Ascending aorta (tissue), 2 donors: Measurements from ENCODE around the gene CFAP251. TPM values are rescaled to one million over a fixed set of nuclear protein-coding genes. Genes with fewer than 3 reads are reported as not detected.
"Not testable (repeated sequence)": the region's sequence is repeated elsewhere in the genome, so short reads cannot be mapped to it uniquely, and the experiment has no call there.

Source experiments
- DNase-seq, 2 donors: peaks; one replicate each; pipeline ENCODE4 v3.0.0-alpha.2; 2019; ENCODE audit warnings: low spot score in 2 of 2
- H3K27ac ChIP-seq, 2 donors: fragments of 200-600 bp; sonication (generic); one replicate each; pipeline ENCODE4 v1.5.1; 2016 to 2017; ENCODE audit warnings: mild to moderate bottlenecking in 1 of 2
- H3K27me3 ChIP-seq: fragments of 200-600 bp; sonication (generic); one replicate; pipeline ENCODE4 v1.5.1; 2017
- H3K36me3 ChIP-seq, 2 donors: fragments of 200-600 bp; sonication (generic); one replicate each; pipeline ENCODE4 v1.5.1; 2016
- H3K4me1 ChIP-seq, 2 donors: fragments of 200-600 bp; sonication (generic); one replicate each; pipeline ENCODE4 v1.5.1; 2016 to 2017; ENCODE audit warnings: mild to moderate bottlenecking in 1 of 2
- H3K4me3 ChIP-seq, 2 donors: fragments of 200-600 bp; sonication (generic); one replicate each; pipeline ENCODE4 v1.5.1; 2016 to 2017; ENCODE audit warnings: mild to moderate bottlenecking in 1 of 2
- H3K9me3 ChIP-seq, 2 donors: fragments of 200-600 bp; sonication (generic); one replicate each; pipeline ENCODE4 v1.5.1; 2016
- CTCF ChIP-seq, 3 experiments: fragments of 200-600 bp in 2 of 3; fragments of 450-650 bp in 1 of 3; sonication (generic) in 2 of 3; IDR thresholded peaks; one replicate each; pipeline ENCODE4 v1.5.1; 2016 to 2019; ENCODE audit warnings: antibody characterized with exemption in 3 of 3, mild to moderate bottlenecking in 1 of 3, moderate library complexity in 1 of 3
- intact Hi-C: fragments of 100-400 bp; cut with DNase I; formaldehyde crosslinking; loops from one replicate; pipeline ENCODE4 v1.15.1; 2023
- total RNA-seq: library from RNA; depleted of rRNA; stranded (reverse); fragments of >200 nt; gene quantifications from one replicate; pipeline ENCODE4 v1.1.0, GENCODE V29; 2016

Gene CFAP251
- total RNA-seq, 1 donor from 2014 or later, result 0.75 TPM

GRCh38 chr12:121875582-121875981 lies 42.8 kb upstream of the CFAP251 start:
- Histone ChIP-seq H3K27me3 (no peaks in the 10 kb centered on the region), H3K9me3 (no peaks in the 10 kb centered on the region), H3K4me3 (no peak overlapping the region), H3K36me3 (no peaks in the 10 kb centered on the region), H3K4me1 (no peaks in the 10 kb centered on the region), H3K27ac (no peak overlapping the region)
- TF ChIP-seq CTCF (IDR thresholded peaks at IDR 0.05), result no peak
- intact Hi-C loops, result no loop called here
- DNase-seq, result no peak

- H3K27me3 ChIP-seq, H3K36me3 ChIP-seq, H3K4me3 ChIP-seq, DNase-seq, H3K9me3 ChIP-seq, H3K4me1 ChIP-seq, intact Hi-C loops, H3K27ac ChIP-seq: not testable (repeated sequence)
Measured at GRCh38 chr12:121876080-121876447, 42.3 kb upstream of the CFAP251 start.

- Histone ChIP-seq H3K27me3 (no peaks in the 10 kb centered on the region), H3K4me1 (peaks cover 0 to 5% of the 10 kb centered on the region in 2 donors), H3K9me3 (no peaks in the 10 kb centered on the region), H3K27ac (no peak overlapping the region), H3K4me3 (no peak overlapping the region), H3K36me3 (no peaks in the 10 kb centered on the region)
- no peak for TF ChIP-seq CTCF (IDR thresholded peaks at IDR 0.05)
- intact Hi-C loops, result no loop called here
- no peak for DNase-seq
Measured at GRCh38 chr12:121883315-121883660, 35.1 kb upstream of the CFAP251 start.

- not testable (repeated sequence) for H3K27me3 ChIP-seq, DNase-seq, H3K27ac ChIP-seq, H3K9me3 ChIP-seq, H3K36me3 ChIP-seq, H3K4me3 ChIP-seq
- intact Hi-C loops, result loop anchor here (5.0 kb wide), 2 partner anchors 198 to 348 kb away; no protein-coding TSS in a partner anchor
- peaks cover 5 to 14% of the 10 kb centered on the region in 2 donors for H3K4me1 ChIP-seq
Measured at GRCh38 chr12:121885129-121885528, 33.3 kb upstream of the CFAP251 start.

GRCh38 chr12:121888083-121888477 lies 30.3 kb upstream of the CFAP251 start:
- no peaks in the 10 kb centered on the region for H3K9me3 ChIP-seq
- H3K27me3 ChIP-seq, result no peaks in the 10 kb centered on the region
- no peak for DNase-seq
- H3K36me3 ChIP-seq, result no peaks in the 10 kb centered on the region
- H3K4me3 ChIP-seq, result peak overlapping the region; percentile 74 to 79
- TF ChIP-seq CTCF (IDR thresholded peaks at IDR 0.05), result peak in 1 of 3 experiments; percentile 34
- intact Hi-C loops, result loop anchor here (1.0 to 5.0 kb wide), 5 partner anchors 29 to 351 kb away; no protein-coding TSS in a partner anchor
- peak overlapping the region in 1 of 2 donors; percentile 97 for H3K27ac ChIP-seq
- peaks cover 5 to 21% of the 10 kb centered on the region in 2 donors for H3K4me1 ChIP-seq

GRCh38 chr12:121888478-121889273 lies 29.7 kb upstream of the CFAP251 start, which contains the start of gene PSMD9:
TSS of gene PSMD9 (plus strand) at chr12:121888790. CDS start at chr12:121888857, 67 bp downstream.
- peak; percentile 84 to 98 for DNase-seq
- Histone ChIP-seq H3K4me3 (peak within 1 kb of the TSS; percentile 74 to 79), H3K27ac (peak within 1 kb of the TSS; percentile 94 to 97), H3K9me3 (no peaks in the 10 kb centered on the region), H3K4me1 (peaks cover 5 to 23% of the 10 kb centered on the region in 2 donors), H3K27me3 (no peaks in the 10 kb centered on the region), H3K36me3 (no peaks in the 10 kb centered on the region)
- TF ChIP-seq CTCF (IDR thresholded peaks at IDR 0.05), result peak; percentile 78 to 81 (median 78)
- intact Hi-C loops, result loop anchor here (1.0 to 5.0 kb wide), 6 partner anchors 29 to 351 kb away; no protein-coding TSS in a partner anchor
